Measurements from ENCODE around the gene EML3. TPM values are rescaled to one million over a fixed set of nuclear protein-coding genes. Genes with fewer than 3 reads are reported as not detected.

Gene EML3
- polyA plus RNA-seq, 1 donor (not counting 4 experiments of a cell fraction or from before 2014, with no cell fraction given), result 13.6 TPM

- no peak for TF ChIP-seq CTCF (optimal IDR thresholded peaks at IDR 0.05 in 1 of 3, IDR thresholded peaks at IDR 0.05 in 1 of 3, conservative IDR thresholded peaks at IDR 0.05 in 1 of 3; ENCODE audit: extremely low read depth in 1 of 3, insufficient read depth in 2 of 3, low read length in 3 of 3)
- TF ChIP-seq EZH2 (IDR thresholded peaks at IDR 0.05; ENCODE audit: low read length), result no peak
- Histone ChIP-seq H4K20me1 (ENCODE audit: control insufficient read depth, extremely low read depth, insufficient read depth, low read length) (no peaks in the 10 kb centered on the region), H3K9ac (ENCODE audit: control insufficient read depth, extremely low read depth, insufficient read depth, low read length) (no peak overlapping the region), H3K27me3 (ENCODE audit: control insufficient read depth, extremely low read depth, insufficient read depth, low read length) (no peaks in the 10 kb centered on the region), H3K9me3 (ENCODE audit: control insufficient read depth, low read depth, low read length) (no peaks in the 10 kb centered on the region), H3K9me1 (ENCODE audit: control insufficient read depth, extremely low read depth, insufficient read depth, low read length) (no peaks in the 10 kb centered on the region), H3K36me3 (ENCODE audit: control insufficient read depth in 2 of 2, extremely low read depth in 1 of 2, insufficient read depth in 2 of 2, low read length in 2 of 2) (peaks cover 8 to 38% of the 10 kb centered on the region in 2 experiments), H2AFZ (ENCODE audit: control insufficient read depth, low read length) (no peak overlapping the region), H3K79me2 (ENCODE audit: control insufficient read depth, insufficient read depth, low read length) (peaks cover 15% of the 10 kb centered on the region), H3K27ac (ENCODE audit: control insufficient read depth, insufficient read depth, low read length) (no peak overlapping the region), H3K4me2 (ENCODE audit: control insufficient read depth, extremely low read depth, insufficient read depth, low read depth, low read length) (no peak overlapping the region), H3K4me1 (ENCODE audit: control insufficient read depth, extremely low read depth, insufficient read depth, low read length) (peaks cover 17% of the 10 kb centered on the region), H3K4me3 (ENCODE audit: control insufficient read depth in 2 of 3, extremely low read depth in 1 of 3, insufficient read depth in 2 of 3, low read depth in 1 of 3, low read length in 3 of 3) (no peak overlapping the region)
- DNase-seq (ENCODE audit: low read depth, low spot score) (no peak), FAIRE-seq (no peak)
- dilution Hi-C loops (cut with MboI; ENCODE audit: extremely low pct_ligation_motif_present, low sequenced_read_pairs), result no loop called here
Observed at GRCh38 chr11:62577046-62577714, 35.4 kb downstream of the EML3 start.

DNA sequence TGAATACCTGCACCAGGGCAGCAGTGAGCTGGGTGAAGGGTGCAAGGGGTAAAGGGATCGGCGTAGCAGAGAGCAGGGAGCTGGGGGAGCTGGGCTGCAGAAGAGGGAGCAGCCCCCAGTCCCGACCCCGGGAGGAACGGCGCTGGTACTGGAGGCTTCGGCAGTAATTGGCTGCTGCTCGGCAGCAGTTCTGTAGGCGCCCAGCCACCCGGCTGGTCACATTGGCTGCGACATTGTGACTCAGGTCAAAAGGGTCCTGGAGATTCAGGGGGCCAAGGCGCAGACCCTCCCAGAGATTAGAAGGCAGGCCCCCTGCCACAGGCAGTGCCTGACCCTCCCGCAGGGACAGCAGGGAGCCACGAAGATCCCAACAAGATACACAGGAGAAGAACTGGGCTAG lies 36.7 kb downstream of the EML3 start:
- Histone ChIP-seq H3K9me3 (ENCODE audit: control insufficient read depth, low read depth, low read length) (no peaks in the 10 kb centered on the region), H3K4me3 (ENCODE audit: control insufficient read depth in 2 of 3, extremely low read depth in 1 of 3, insufficient read depth in 2 of 3, low read depth in 1 of 3, low read length in 3 of 3) (no peak overlapping the region), H3K79me2 (ENCODE audit: control insufficient read depth, insufficient read depth, low read length) (peaks cover 28% of the 10 kb centered on the region), H2AFZ (ENCODE audit: control insufficient read depth, low read length) (no peak overlapping the region), H3K36me3 (ENCODE audit: control insufficient read depth in 2 of 2, extremely low read depth in 1 of 2, insufficient read depth in 2 of 2, low read length in 2 of 2) (peaks cover 21 to 41% of the 10 kb centered on the region in 2 experiments), H3K9ac (ENCODE audit: control insufficient read depth, extremely low read depth, insufficient read depth, low read length) (no peak overlapping the region), H3K4me1 (ENCODE audit: control insufficient read depth, extremely low read depth, insufficient read depth, low read length) (peaks cover 25% of the 10 kb centered on the region), H3K27me3 (ENCODE audit: control insufficient read depth, extremely low read depth, insufficient read depth, low read length) (no peaks in the 10 kb centered on the region), H3K9me1 (ENCODE audit: control insufficient read depth, extremely low read depth, insufficient read depth, low read length) (no peaks in the 10 kb centered on the region), H3K27ac (ENCODE audit: control insufficient read depth, insufficient read depth, low read length) (no peak overlapping the region), H3K4me2 (ENCODE audit: control insufficient read depth, extremely low read depth, insufficient read depth, low read depth, low read length) (no peak overlapping the region), H4K20me1 (ENCODE audit: control insufficient read depth, extremely low read depth, insufficient read depth, low read length) (peaks cover 9% of the 10 kb centered on the region)
- no peak for FAIRE-seq
- no peak for DNase-seq (ENCODE audit: low read depth, low spot score)
- TF ChIP-seq CTCF (optimal IDR thresholded peaks at IDR 0.05 in 1 of 3, IDR thresholded peaks at IDR 0.05 in 1 of 3, conservative IDR thresholded peaks at IDR 0.05 in 1 of 3; ENCODE audit: extremely low read depth in 1 of 3, insufficient read depth in 2 of 3, low read length in 3 of 3) (no peak), EZH2 (IDR thresholded peaks at IDR 0.05; ENCODE audit: low read length) (no peak)
- dilution Hi-C loops (cut with MboI; ENCODE audit: extremely low pct_ligation_motif_present, low sequenced_read_pairs), result no loop called here

All from keratinocyte (primary cell).